Measurements from ENCODE around the gene G2E3.
"Not testable (repeated sequence)": the region's sequence is repeated elsewhere in the genome, so short reads cannot be mapped to it uniquely, and the experiment has no call there.

The G2E3 gene

GRCh38 chr14:30558675-30559555 lies at the start of gene G2E3:
Gene G2E3 (plus strand): TSS chr14:30559158. CDS start chr14:30581080, 21,922 bp downstream.
- DNase-seq = peak; percentile 94

- no peak for DNase-seq
These were observed 41.2 kb upstream of the G2E3 start for GRCh38 chr14:30517737-30518136.

- DNase-seq = no peak
These were observed 39.9 kb upstream of the G2E3 start for GRCh38 chr14:30518867-30519560.

GRCh38 chr14:30519961-30520360 lies 39.0 kb upstream of the G2E3 start:
- DNase-seq = no peak

- no peak for DNase-seq
These were observed 38.4 kb upstream of the G2E3 start for GRCh38 chr14:30520536-30520935.

- peak; percentile 42 for DNase-seq
These were observed 36.8 kb upstream of the G2E3 start for GRCh38 chr14:30521899-30522736.

- no peak for DNase-seq
These were observed 33.1 kb upstream of the G2E3 start for GRCh38 chr14:30525833-30526232.

- no peak for DNase-seq
These were observed 31.8 kb upstream of the G2E3 start for GRCh38 chr14:30527196-30527595.

GRCh38 chr14:30528119-30528518 lies 30.8 kb upstream of the G2E3 start:
- no peak for DNase-seq

GRCh38 chr14:30528778-30529642 lies 29.9 kb upstream of the G2E3 start:
- DNase-seq = no peak

- no peak for DNase-seq
These were observed 26.7 kb upstream of the G2E3 start for GRCh38 chr14:30532264-30532663.

- no peak for DNase-seq
These were observed 25.8 kb upstream of the G2E3 start for GRCh38 chr14:30533126-30533525.

- no peak for DNase-seq
These were observed 17.6 kb upstream of the G2E3 start for GRCh38 chr14:30541318-30541717.

GRCh38 chr14:30546735-30547134 lies 12.2 kb upstream of the G2E3 start:
- DNase-seq = not testable (repeated sequence)

GRCh38 chr14:30547388-30548048 lies 11.4 kb upstream of the G2E3 start:
- DNase-seq = no peak

- DNase-seq = no peak
These were observed 8.6 kb upstream of the G2E3 start for GRCh38 chr14:30550335-30550734.

GRCh38 chr14:30551460-30551859 lies 7.5 kb upstream of the G2E3 start:
- DNase-seq = peak; percentile 11

GRCh38 chr14:30553311-30553989 lies 5.5 kb upstream of the G2E3 start:
- DNase-seq = no peak

GRCh38 chr14:30558362-30558674 lies 640 bp upstream of the G2E3 start:
- no peak for DNase-seq

- peak; percentile 26 for DNase-seq
These were observed 707 bp downstream of the G2E3 start for GRCh38 chr14:30559638-30560091.

GRCh38 chr14:30560581-30560980 lies 1.6 kb downstream of the G2E3 start:
- DNase-seq = no peak
